HK-2 (cell line): ENCODE data around the gene VASN.

Experiments used
- DNase-seq: peaks from one replicate; pipeline ENCODE4 v3.0.0-alpha.2; 2018; ENCODE audit not compliant: unreplicated experiment

VASN gene

GRCh38 chr16:4353675-4354074, 18.0 kb upstream of the VASN start:
- no peak for DNase-seq

- DNase-seq: no peak
Measured at GRCh38 chr16:4354512-4355409, 16.9 kb upstream of the VASN start.

GRCh38 chr16:4356820-4357219, 14.8 kb upstream of the VASN start:
- DNase-seq: no peak

- no peak for DNase-seq
Measured at GRCh38 chr16:4358236-4358635, 13.4 kb upstream of the VASN start.

GRCh38 chr16:4358831-4359561, 12.7 kb upstream of the VASN start:
- DNase-seq: peak; percentile 39

- no peak for DNase-seq
Measured at GRCh38 chr16:4359914-4360313, 11.7 kb upstream of the VASN start.

GRCh38 chr16:4360538-4361021, 11.1 kb upstream of the VASN start:
- DNase-seq: no peak

- no peak for DNase-seq
Measured at GRCh38 chr16:4361033-4361943, 10.4 kb upstream of the VASN start.

GRCh38 chr16:4361944-4362311, 9.7 kb upstream of the VASN start:
- DNase-seq: no peak

- no peak for DNase-seq
Measured at GRCh38 chr16:4362476-4363135, 9.0 kb upstream of the VASN start.

- no peak for DNase-seq
Measured at GRCh38 chr16:4364196-4365013, 7.2 kb upstream of the VASN start.

- no peak for DNase-seq
Measured at GRCh38 chr16:4365014-4365406, 6.6 kb upstream of the VASN start.

GRCh38 chr16:4365615-4366014, 6.0 kb upstream of the VASN start:
- no peak for DNase-seq

GRCh38 chr16:4366016-4366415, 5.6 kb upstream of the VASN start:
- DNase-seq: no peak

- DNase-seq: no peak
Measured at GRCh38 chr16:4367393-4367856, 4.2 kb upstream of the VASN start.

GRCh38 chr16:4369007-4369733, 2.5 kb upstream of the VASN start:
- peak; percentile 76 for DNase-seq

- DNase-seq: no peak
Measured at GRCh38 chr16:4370151-4370550, 1.5 kb upstream of the VASN start.

- peak; percentile 80 for DNase-seq
Measured at GRCh38 chr16:4370570-4371356, 885 bp upstream of the VASN start.
